ENCODE data around the gene FUZ.

The FUZ gene, protein sequence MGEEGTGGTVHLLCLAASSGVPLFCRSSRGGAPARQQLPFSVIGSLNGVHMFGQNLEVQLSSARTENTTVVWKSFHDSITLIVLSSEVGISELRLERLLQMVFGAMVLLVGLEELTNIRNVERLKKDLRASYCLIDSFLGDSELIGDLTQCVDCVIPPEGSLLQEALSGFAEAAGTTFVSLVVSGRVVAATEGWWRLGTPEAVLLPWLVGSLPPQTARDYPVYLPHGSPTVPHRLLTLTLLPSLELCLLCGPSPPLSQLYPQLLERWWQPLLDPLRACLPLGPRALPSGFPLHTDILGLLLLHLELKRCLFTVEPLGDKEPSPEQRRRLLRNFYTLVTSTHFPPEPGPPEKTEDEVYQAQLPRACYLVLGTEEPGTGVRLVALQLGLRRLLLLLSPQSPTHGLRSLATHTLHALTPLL

DNA sequence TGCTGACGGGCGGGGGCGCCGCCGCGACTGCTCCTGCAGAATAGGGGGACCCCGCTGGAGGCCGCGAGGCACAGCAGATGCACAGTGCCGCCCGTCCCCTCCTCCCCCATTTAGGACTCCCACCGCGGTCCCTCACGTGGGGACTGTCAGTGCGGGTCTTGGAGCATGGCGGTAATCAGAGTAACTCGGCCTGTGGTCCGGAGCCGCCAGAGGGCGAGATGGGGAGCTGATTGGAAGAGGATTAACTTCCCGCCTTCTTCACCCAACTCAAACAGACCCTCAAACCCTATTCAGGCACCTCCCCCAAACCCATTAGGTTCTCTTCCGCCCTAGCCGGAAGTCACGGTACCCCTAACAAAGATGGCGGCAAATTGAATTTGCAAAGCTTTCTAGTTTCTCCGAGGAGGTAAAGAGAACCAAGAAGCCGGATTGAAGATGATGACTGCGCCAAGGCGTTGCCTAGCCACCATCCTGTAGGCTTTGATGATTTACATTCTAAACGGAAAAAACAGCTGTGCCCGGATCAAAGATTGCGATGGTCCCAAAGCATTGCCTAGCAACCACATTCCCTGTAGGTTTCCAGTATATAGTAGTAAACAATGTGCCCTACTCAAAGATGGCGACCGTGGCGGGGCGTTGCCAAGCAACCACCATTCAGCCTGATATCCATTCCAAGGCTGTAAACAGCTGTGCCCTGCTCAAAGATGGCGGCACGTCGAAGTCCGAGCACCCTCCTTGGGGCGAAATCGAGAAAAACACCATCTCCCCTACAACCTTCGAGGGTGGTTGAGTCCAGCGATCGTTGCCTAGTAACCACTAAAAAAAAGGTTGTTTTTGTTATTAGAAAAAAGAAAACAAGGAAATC, at the start of gene FUZ:
TSS of gene FUZ (minus strand) at position 296 of the 865 bp plus-strand sequence. CDS start at position 110, 186 bp downstream.
- DNase-seq = peak; percentile 99

DNA sequence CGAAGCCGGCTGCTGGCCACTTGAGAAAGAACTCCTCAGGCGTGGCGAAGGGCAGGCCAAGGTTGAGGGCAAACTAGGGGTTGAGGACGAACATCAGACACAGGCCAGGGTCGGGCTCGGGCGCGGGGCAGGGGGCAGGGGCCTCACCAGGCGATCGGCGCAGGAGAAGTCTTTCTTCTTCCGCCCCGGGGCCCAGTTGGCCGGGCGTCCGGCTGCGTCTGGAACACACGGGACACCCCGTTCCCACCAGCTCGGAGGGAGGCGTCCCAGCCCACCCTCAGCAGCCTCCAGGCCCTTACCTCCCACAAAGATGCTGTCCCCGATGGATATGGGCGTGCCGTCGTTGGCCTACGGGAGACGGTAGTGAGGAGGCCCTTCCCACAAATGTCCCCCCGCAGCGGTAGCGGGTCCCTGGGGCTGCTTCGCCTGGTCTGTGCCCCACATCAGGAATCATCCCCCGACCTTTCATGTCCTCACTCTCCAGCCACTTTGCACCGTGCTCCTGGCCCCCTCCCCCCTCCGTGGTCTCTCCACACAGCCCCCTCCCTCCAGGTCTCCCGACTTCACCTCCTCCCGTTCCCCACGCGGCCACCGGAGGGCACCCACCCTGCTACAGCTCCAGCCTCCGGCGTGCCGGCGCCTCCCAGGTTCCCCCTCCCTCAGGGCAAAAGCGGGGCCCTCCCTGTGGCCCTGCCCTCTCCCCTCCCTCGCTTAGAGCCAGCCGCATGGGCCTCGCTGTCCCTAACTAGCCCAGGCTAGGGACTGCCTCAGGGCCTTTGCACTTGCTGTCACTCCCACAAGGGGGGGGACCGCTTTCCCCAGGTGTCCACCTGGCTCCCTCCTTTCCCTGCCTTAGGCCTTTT, 49.5 kb upstream of the FUZ start:
- no peak for DNase-seq

DNA sequence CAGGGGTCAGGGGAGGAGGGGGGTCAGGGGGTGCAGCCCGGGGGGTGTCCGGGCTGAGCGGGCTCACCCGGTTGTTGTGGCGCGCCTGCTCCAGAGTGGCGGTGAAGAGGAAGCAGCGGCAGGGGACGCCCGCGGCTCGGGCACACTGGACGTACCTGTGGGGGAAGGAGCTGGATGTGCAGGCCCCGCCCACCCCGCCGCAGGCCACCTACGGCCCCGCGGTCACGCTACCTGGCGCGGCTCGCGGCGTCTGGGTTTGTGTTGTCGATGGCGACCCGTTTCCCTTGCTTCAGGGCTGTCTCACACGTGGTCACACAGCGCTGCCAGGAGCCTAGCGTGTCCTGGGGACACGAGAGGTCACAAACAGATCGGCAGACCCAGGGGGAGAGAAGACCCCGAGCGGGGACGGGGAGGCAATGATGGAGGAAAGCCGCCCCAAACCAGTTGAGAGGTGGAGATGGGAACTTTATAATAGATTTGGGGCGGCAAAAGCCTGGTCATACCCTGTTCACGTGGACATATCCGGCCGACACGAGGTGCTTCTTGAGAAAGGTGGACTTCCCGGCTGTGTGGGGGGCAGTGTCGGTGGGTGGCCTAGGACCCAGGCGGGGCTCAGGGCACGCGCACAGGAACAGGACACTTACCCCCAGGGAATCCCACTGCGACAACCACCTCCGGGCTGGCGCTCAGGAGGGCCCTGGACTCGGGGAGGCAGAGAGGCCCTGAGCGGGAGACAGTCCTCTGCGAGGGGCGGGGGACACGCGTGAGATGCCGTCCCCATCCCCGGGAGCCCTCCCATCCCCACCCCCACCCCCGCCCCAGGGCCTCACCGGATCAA, 48.7 kb upstream of the FUZ start:
- DNase-seq = no peak

DNA sequence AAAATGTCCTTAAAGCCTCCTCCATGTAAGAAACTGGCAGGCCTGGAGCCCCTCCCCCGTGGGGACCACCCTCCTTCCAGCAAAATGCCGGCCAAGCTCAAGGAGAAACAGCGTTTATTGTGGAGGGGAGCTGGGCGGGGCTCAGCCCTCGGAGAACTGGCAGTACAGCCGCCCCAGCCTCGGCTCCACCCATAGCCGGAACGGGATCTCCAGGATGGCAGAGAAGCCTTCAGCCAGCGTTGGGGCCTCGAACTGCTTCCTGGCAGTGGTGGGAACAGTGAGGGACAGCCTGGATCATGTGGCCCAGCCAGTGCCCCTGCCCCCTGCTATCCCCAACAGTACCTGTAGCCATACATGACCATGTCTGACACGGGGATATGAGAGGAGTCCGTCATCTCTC, 48.0 kb upstream of the FUZ start:
- peak; percentile 64 for DNase-seq

DNA sequence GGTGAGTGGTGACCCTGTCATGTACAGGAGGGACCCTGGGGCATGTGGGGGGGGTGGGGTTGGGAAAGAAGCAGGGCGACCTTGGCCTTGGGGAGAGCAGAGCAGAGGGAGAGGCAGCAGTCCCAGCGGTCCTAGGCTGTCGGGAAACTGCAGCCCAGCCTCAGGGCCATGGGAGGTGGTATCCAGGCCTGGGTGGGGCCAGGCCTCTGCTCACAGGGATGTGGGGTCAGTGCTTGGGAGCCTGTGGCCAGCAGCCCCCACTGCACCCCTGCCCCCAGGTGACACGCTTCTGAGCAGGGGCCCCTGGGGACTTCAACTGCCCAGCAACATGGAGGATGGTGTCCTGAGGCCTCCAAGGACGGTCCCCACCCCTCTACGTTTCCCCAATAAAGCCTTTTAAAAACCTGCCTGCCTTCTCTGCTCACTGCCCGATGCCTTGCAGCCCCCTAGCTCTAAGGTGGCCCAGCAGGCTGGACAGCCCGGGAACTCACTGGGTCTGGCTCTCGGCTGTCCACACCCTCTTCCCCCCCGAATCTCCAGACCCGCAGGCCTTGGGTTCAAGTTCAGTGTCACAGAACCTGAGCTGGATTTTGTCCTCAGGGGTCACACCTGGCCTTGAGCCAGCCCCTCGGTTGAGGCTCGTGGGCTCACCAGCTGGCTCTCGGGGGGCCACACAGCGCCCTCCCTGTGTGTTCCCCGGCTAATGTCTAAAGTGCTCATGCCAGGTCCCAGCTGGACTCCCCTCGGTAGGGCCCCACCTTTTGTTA, 47.4 kb upstream of the FUZ start:
- DNase-seq = peak; percentile 33

DNA sequence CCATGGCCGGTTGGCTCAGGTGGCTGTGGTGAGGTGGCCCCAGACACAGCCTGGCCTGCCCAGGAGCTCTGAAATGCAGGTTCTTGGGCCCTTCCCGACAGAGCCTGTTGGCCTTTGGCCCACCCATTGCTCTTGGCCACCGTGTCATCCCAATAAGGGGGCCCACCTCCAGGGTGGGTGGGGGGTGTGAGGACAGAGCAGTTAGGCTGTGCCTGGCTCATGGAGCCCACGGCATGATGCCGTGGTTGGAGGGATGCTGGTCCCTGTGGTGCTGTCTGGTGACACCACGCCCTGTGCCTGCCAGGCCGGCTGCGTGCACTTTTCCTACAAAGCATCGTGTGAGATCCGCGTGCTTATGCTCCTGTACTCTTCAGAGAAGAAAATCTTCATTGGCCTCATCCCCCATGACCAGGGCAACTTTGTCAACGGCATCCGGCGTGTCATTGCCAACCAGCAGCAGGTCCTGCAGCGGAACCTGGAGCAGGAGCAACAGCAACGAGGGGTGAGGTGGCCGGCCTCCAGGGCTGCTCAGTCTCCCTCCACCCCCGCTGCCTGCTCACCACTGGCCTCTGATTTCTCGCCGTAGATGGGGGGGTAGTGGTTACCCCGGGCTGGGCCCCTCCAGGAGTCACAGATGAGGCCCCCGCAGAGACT, 46.7 kb upstream of the FUZ start:
- DNase-seq = no peak

DNA sequence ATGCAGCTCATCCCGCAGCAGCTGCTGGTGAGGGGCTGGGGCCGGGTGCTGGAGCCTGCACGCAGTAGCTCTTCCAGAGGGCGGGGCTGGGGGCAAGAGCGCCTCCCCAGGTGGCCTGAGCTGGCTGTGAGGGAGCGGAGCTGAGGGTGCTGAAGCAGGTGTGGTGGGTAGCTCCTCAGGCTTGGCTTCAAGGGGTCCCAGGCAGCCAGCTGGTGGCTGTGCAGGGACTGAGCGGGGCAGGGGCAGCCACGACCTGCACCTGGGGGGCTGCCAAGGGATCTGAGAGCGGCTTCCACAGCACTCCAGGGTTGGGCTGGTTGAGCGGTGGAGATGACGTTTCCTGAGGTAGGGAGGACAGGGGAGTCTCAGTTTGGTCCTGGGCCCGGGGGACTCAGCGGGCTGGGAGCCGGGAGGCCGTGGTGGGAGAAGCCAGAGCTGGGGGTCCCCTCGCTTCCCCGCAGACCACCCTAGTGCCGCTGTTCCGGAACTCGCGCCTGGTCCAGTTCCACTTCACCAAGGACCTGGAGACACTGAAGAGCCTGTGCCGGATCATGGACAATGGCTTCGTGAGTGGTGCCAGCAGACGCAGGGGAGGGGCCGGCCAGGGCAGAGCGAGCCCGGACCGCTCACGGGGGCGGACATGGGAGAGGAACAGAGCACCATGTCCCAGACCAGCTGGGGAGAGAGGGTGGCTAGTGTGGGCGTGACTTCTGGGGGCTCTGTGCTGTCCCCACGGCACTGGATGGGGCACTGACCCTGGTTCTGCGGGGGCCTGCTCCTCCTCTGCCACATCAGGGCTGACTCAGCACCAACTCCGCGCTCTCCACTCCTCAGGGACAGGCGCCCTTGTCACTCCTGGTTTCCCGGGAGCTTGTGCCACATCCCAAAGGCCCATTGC, 45.2 kb upstream of the FUZ start:
- no peak for DNase-seq

DNA sequence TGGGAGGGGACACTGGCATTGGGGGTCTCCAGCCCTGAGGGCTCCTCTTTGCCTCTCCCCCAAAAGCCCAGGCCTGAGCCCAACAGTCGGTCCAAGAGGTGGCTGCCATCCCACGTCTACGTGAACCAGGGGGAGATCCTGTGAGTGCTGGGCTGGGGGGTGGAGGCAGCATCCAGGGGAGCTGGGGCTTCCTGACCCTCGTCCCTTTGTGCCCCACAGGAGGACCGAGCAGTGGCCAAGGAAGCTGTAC, 44.7 kb upstream of the FUZ start:
- DNase-seq = no peak

DNA sequence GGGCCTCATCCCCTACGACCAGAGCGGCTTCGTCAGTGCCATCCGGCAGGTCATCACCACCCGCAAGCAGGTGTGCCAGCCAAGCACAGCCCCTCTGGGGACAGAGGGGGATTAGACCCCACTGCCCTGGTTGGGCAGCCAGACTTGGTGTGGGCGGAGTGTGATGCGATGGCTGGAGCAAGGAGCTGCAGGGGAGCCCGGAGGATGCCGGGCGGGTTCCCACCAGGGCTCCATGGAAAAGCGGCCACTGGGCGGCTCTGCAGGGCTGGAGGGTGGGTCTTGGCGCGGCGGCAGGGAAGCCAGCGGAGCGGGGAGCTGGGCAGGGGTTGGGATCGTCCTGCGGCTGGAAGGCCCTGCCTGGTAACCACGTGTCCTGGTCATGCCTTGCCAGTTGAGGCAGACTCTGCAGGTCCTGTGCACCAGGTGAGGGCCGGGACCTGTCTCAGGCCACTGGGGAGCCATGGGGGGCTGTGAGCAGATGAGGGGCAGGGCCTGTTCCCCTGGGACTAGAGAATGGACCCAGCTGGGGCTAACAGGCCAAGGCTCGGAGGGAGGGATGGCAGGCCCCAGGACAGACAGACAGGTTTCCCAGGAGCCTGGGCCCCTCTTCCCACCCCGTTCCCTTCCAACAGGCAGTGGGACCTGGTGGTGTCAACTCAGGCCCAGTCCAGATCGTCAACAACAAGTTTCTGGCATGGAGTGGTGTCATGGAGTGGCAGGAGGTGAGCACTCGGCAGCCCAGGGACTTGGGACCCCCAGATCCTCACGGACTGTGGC, 44.2 kb upstream of the FUZ start:
- no peak for DNase-seq

DNA sequence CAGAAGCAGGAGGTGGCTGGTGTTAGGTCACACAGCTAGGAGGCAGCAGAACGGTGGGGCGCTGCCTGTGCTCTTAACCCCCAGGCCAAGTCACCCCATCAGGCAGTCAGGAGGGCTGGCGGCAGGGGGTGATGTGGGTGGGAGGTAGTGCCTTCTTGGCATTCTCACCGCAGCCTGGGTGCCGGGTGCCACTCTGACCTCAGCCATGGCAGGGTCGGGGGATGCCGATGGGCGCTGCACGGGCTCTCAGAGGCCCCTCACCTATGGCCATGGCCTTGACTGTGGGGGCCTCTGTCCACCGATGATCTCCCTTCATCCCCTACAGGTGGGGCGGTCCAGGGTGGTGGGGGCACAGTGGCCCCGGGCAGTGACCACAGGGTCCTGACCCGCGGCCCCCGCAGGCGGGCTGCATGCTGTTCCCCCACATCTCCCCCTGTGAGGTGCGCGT, 43.5 kb upstream of the FUZ start:
- DNase-seq = no peak

DNA sequence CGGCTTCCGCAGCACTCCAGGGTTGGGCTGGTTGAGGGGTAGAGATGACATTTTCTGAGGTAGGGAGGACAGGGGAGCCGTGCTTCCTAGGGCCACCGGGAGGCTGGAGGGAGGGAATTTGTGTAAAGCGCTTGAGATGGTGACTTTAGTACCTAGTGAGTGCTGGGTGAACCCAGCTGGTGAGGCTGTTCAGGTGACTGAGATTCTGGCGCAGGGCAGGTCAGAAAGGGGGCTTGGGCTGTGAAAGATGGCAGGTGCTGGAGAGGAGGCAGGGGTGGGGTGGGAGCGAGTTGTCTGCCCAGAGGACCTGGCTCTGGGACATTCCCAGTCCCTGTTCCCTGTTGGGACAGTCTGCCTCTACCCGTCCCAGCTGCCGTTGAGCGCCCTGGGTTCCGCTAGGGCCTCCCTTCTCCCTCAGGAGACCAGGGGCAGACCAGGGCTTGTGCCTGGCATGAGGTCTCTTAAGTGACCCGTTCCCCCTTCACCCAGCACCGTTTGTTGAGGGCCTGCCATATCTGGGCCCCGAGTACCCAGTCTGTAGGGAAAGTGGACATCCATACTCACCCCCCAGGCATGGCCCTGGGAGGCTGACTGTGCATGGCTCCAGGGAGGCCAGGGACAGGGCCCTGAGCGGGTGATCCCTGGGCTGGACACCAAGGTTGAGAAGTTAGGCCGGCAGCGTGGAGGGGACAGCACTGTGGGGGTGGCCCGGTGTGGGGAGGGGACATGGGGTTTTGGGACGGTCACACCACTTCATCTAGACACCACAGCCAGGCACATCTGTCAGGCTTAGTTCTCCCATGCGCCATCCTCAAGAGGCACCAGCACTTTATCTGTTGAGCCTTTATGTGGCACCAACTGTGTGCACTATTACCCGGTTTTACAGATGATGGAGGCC, 42.8 kb upstream of the FUZ start:
- DNase-seq = no peak

DNA sequence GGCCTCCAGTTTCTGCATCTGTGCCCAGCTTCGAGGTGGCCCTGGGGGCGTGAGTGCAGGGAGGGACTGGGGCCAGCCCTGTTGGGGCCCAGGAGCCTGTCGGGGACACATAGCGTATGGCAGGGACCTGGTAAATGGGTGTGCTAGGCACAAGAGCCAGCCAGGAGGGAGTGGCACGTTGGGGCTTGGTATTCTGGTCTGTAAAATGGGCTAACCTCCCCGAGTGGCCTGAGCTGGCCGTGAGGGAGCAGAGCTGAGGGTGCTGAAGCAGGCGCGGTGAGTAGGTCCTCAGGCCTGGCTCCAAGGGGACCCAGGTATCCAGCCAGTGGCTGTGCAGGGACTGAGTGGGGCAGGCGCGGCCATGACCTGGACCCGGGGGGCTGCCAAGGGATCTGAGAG, 42.2 kb upstream of the FUZ start:
- no peak for DNase-seq

DNA sequence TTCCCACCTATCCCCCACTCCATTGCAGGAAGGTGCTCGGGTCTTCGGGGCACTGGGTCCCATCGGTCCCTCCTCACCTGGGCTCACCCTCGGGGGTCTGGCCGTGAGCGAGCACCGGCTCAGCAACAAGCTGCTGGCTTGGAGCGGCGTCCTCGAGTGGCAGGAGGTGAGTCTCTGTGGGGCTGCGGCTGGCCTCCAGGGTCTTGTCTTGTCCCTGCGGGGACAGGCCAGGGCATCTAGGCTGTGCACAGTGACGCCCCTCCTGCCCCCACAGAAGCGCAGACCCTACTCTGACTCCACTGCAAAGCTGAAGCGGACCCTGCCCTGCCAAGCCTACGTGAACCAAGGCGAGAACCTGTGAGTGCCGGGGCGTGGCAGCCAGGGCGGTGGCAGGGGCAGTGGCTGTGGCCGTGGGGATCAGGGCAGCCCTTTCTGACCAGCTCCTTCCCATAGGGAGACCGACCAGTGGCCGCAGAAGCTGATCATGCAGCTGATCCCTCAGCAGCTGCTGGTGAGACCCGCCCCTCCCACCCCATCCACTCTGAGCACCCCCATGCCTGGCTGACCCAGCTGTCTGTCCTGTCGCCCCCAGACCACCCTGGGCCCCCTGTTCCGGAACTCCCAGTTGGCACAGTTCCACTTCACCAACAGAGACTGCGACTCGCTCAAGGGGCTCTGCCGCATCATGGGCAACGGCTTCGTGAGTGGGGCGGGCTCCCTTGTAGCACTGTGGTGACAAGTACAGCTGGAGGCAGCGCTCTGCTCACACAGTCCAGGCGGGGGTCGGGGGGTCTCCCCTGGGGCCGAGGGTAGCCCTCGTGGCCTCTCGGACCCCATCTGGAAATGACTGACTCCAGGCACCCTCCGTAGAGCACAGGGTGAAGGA, 41.5 kb upstream of the FUZ start:
- no peak for DNase-seq

DNA sequence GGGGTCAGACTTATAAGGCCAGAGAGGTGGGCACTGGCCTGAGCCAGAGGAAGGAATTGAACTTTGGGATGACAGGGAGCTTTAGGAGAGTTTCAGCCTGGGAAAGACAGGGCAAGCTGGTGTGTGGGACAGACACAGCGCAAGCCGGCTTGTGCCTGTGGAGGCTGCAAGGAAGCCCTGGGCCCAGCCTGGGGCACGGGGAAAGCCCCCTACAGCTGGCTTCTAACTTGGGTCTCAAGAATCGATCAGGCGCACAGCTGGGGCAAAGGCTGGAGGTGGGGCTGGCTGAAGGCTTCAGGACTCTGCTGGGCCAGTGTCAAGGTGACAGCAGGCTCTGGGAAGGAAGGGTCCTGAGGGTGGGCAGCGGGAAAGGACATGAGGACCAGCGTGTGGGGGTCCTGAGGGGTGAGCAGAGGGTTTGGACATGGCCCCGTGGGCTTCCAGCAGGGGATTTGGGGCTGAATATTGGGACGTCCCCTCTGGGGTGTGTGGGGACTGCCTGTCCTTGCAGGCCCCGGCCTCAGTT, 40.8 kb upstream of the FUZ start:
- no peak for DNase-seq

DNA sequence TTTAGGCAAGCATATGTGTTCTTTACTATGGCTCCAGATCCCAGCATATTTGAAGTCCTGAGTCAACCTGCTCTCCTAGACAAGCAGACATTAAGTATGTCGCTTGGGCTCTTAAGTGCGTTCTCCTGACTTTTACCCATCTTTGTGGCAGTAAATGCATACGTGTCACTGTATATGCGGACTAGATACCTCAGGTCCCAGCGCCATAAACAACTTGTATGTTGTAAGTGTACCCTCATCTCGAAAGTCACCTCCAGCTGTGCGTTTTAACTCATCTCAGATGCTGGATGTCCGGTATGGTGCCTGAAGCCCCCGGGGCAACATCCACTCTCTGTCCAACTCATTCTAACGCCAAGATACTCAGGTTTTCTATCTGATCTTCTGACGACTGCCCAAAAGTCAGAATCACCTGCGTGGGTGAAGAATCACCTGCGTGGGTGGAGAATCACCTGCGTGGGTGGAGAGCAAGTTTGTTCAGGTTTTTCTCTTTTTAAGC, 39.6 kb upstream of the FUZ start:
- DNase-seq = no peak

DNA sequence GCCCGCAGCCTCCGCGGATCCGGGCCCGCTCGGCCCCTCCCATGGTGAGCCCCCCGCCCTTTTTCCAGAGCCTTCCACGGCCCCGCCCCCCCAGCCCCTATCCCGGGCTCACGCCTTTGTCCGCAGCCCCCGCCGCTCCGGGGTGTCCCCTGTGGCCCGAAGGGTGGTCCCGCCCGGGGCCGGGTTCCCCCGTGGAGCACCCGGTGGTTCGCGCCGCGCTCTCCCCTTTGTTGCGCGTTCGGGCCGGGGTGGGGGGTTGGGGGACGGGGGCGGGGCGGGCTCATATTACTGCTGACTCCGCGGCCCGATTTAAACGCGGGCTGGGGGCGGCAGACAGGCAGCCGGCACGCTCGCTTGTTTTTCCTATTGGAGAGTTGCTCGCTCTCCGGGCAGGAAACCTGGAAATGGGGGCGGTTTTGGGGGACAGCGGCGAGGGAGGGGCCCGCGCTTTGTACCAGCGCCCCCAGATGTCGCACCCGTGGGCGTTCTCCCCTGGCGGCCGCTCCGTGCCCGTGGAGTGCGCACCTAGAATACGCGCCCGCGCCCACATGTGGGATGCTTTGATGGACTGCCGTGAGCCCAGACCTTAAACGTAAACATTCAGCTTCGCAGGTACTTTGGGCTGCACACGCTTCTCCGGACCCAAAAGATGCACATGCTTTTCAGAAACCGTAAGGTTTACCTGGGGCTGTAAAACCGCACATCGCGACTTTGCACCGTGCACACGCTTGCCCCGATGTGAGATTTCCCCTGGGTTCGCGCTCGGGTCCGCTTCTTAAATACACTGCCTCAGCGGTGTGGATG, 38.6 kb upstream of the FUZ start:
- peak; percentile 71 for DNase-seq

Data from eye (tissue), 1 donor.